IPS DF 6.9 (cell line): Measurements from ENCODE around the gene GALNT2.

Experiments
- DNase-seq: peaks from one replicate; pipeline ENCODE4 v3.0.0-alpha.2; 2013; ENCODE audit warnings: low read depth, low spot score
- H3K27ac ChIP-seq: one replicate; pipeline ENCODE4 v1.5.1; 2013; ENCODE audit warnings: low read length, control low read depth
- H3K27me3 ChIP-seq: 2 replicates; pipeline ENCODE4 v1.6.1; 2013; ENCODE audit warnings: mild to moderate bottlenecking, low read length; ENCODE audit not compliant: control insufficient read depth, insufficient read depth
- H3K36me3 ChIP-seq: 2 replicates; pipeline ENCODE4 v1.6.1; 2013; ENCODE audit warnings: low read length; ENCODE audit not compliant: control insufficient read depth, insufficient read depth
- H3K4me1 ChIP-seq: 2 replicates; pipeline ENCODE4 v1.6.1; 2013; ENCODE audit warnings: low read length; ENCODE audit not compliant: control insufficient read depth, insufficient read depth
- H3K4me3 ChIP-seq: 2 replicates; pipeline ENCODE4 v1.5.1; 2013; ENCODE audit warnings: mild to moderate bottlenecking, low read length
- H3K9me3 ChIP-seq: 2 replicates; pipeline ENCODE4 v1.6.1; 2013; ENCODE audit warnings: low read length, inconsistent platforms; ENCODE audit not compliant: control insufficient read depth, insufficient read depth
- WGBS: extraction: QIAGEN DNeasy Blood & Tissue Kit; methylation state at CpG from one replicate; pipeline ENCODE4 v1.1.7; 2013; ENCODE audit warnings: mixed read lengths, missing lambda C conversion rate; ENCODE audit not compliant: insufficient read length, insufficient coverage; 5-methylcytosine and 5-hydroxymethylcytosine counted together

Gene GALNT2

GRCh38 chr1:230087717-230088105 is 20.7 kb downstream of the GALNT2 start:
- WGBS = no CpG with 5 or more reads among the region's 3 CpGs
- Histone ChIP-seq H3K27ac (no peak overlapping the region), H3K27me3 (no peaks in the 10 kb centered on the region), H3K4me3 (no peak overlapping the region), H3K36me3 (no peaks in the 10 kb centered on the region), H3K4me1 (peaks cover 6% of the 10 kb centered on the region), H3K9me3 (no peaks in the 10 kb centered on the region)
- no peak for DNase-seq

- no peaks in the 10 kb centered on the region for H3K36me3 ChIP-seq
Measured at GRCh38 chr1:230090194-230090711, 23.2 kb downstream of the GALNT2 start.

GRCh38 chr1:230091473-230092231 is 24.6 kb downstream of the GALNT2 start:
- Histone ChIP-seq H3K27me3 (no peaks in the 10 kb centered on the region), H3K9me3 (no peaks in the 10 kb centered on the region), H3K4me1 (peaks cover 5% of the 10 kb centered on the region; the same call in 1 of the 2 replicates), H3K4me3 (no peak overlapping the region), H3K36me3 (no peaks in the 10 kb centered on the region), H3K27ac (no peak overlapping the region)
- no CpG with 5 or more reads among the region's 12 CpGs for WGBS
- DNase-seq = no peak

More at GRCh38 chr1:230090194-230090711, 23.2 kb downstream of the GALNT2 start:
- WGBS = no CpG with 5 or more reads among the region's 6 CpGs
- H3K4me1 ChIP-seq = 0 out of 2 replicates have a peak, but pooled peaks cover 2% of the 10 kb centered on the region
- H3K27ac ChIP-seq = no peak overlapping the region
- H3K4me3 ChIP-seq = no peak overlapping the region
- no peak for DNase-seq
- no peaks in the 10 kb centered on the region for H3K27me3 ChIP-seq
- H3K9me3 ChIP-seq = no peaks in the 10 kb centered on the region

GRCh38 chr1:230094746-230095145 is 27.7 kb downstream of the GALNT2 start:
- H3K9me3 ChIP-seq = no peaks in the 10 kb centered on the region
- no CpG with 5 or more reads among the region's 14 CpGs for WGBS
- no peaks in the 10 kb centered on the region for H3K27me3 ChIP-seq
- no peak overlapping the region for H3K27ac ChIP-seq
- peaks cover 3% of the 10 kb centered on the region; the same call in 1 of the 2 replicates for H3K4me1 ChIP-seq
- no peak overlapping the region for H3K4me3 ChIP-seq
- H3K36me3 ChIP-seq = no peaks in the 10 kb centered on the region
- DNase-seq = no peak

GRCh38 chr1:230095938-230096337 is 28.9 kb downstream of the GALNT2 start:
- no peak overlapping the region for H3K27ac ChIP-seq
- no peaks in the 10 kb centered on the region for H3K36me3 ChIP-seq

GRCh38 chr1:230097370-230097769 is 30.3 kb downstream of the GALNT2 start:
- DNase-seq = no peak
- peaks cover 4% of the 10 kb centered on the region for H3K4me1 ChIP-seq
- H3K4me3 ChIP-seq = no peak overlapping the region
- H3K9me3 ChIP-seq = no peaks in the 10 kb centered on the region
- H3K27me3 ChIP-seq = no peaks in the 10 kb centered on the region
- WGBS = no CpG with 5 or more reads among the region's 4 CpGs
- H3K36me3 ChIP-seq = no peaks in the 10 kb centered on the region
- no peak overlapping the region for H3K27ac ChIP-seq

More at GRCh38 chr1:230095938-230096337, 28.9 kb downstream of the GALNT2 start:
- DNase-seq = no peak
- H3K9me3 ChIP-seq = no peaks in the 10 kb centered on the region
- no peaks in the 10 kb centered on the region for H3K27me3 ChIP-seq
- H3K4me3 ChIP-seq = no peak overlapping the region
- peaks cover 3% of the 10 kb centered on the region; the same call in 1 of the 2 replicates for H3K4me1 ChIP-seq
- no CpG with 5 or more reads among the region's 5 CpGs for WGBS

GRCh38 chr1:230098723-230099122 is 31.7 kb downstream of the GALNT2 start:
- Histone ChIP-seq H3K36me3 (no peaks in the 10 kb centered on the region), H3K9me3 (no peaks in the 10 kb centered on the region), H3K27ac (no peak overlapping the region), H3K4me3 (no peak overlapping the region), H3K27me3 (no peaks in the 10 kb centered on the region), H3K4me1 (peaks cover 4% of the 10 kb centered on the region)
- no peak for DNase-seq
- no CpG with 5 or more reads among the region's 8 CpGs for WGBS

- DNase-seq = no peak
- WGBS = no CpG with 5 or more reads among the region's 1 CpG
- Histone ChIP-seq H3K9me3 (no peaks in the 10 kb centered on the region), H3K4me1 (peaks cover 4% of the 10 kb centered on the region), H3K4me3 (no peak overlapping the region), H3K27me3 (no peaks in the 10 kb centered on the region), H3K27ac (no peak overlapping the region), H3K36me3 (no peaks in the 10 kb centered on the region)
Measured at GRCh38 chr1:230099465-230099864, 32.4 kb downstream of the GALNT2 start.

GRCh38 chr1:230100932-230101331 is 33.9 kb downstream of the GALNT2 start:
- H3K9me3 ChIP-seq = no peaks in the 10 kb centered on the region
- H3K4me1 ChIP-seq = peaks cover 4% of the 10 kb centered on the region; the same call in 1 of the 2 replicates
- no peak overlapping the region for H3K27ac ChIP-seq
- no peak overlapping the region for H3K4me3 ChIP-seq
- no peaks in the 10 kb centered on the region for H3K27me3 ChIP-seq
- no peaks in the 10 kb centered on the region for H3K36me3 ChIP-seq
- no CpG with 5 or more reads among the region's 3 CpGs for WGBS
- DNase-seq = no peak

GRCh38 chr1:230101556-230101955 is 34.5 kb downstream of the GALNT2 start:
- H3K4me1 ChIP-seq = peaks cover 4% of the 10 kb centered on the region; the same call in 1 of the 2 replicates
- no peaks in the 10 kb centered on the region for H3K27me3 ChIP-seq
- H3K36me3 ChIP-seq = no peaks in the 10 kb centered on the region
- no peak for DNase-seq
- no peak overlapping the region for H3K4me3 ChIP-seq
- H3K27ac ChIP-seq = no peak overlapping the region
- no CpG with 5 or more reads among the region's 2 CpGs for WGBS
- no peaks in the 10 kb centered on the region for H3K9me3 ChIP-seq
